ENCODE measurements around the gene DGKI.

The DGKI gene

DNA sequence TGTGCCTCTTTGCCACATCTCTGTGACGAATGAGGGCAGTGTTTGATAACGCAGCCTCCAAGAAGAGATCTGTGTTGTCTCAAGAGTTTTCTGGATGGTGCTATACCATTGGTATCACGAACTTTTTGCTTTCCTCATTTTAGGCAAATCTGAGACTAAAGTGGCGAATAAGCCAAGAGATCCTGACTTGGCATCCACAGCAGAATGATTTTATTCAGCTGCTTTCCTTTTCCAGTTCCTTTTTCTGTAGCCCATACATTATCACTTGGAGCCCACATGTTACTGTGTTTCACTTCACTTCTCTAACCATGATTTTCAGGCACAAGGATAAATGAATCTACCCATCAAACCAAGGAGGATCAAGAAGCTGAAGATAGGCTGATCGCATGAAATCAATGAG, 325.3 kb downstream of the DGKI start:
- DNase-seq: no peak

DNA sequence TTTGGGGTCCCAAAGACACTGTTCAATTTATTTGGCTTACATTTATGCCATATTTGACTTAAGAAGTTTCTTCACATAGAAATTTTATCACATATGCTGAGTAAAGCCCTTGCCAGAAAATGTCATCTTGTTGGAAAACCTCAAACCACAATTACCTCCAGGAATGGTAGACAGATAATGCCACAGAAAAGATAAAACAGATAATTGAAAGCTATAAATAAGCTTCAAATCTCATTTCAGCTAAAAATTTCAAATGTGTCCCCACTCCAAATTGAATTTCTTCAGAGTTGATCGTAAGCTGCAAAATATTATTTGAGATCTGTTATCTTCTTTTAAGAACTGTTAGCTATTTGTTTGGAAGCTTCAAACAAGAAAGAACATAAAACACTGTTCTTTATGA, 326.8 kb downstream of the DGKI start:
- DNase-seq: no peak

DNA sequence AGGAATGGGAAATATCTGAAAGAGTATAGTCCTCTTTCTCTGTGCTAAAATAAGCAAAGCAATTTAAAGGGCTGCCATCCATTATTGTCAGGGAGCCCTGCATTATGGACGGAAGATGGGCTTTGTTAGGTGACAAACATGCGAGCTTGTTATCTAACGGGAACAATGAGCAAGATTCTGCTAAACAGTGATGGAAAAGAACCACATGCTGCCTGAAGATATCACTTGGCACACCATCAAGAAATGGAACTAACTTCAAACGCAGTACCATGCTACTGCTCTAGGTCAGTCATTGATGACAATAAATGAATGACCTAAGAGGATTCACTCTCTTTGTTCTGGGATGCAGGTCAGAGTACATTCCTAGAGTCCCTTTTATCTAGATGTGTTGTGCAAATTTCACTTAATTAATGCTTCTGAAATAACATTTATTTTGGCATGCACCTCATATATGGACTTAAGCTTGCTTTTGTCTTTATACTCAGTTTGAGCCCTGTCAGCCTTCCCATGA, 327.5 kb downstream of the DGKI start:
- no peak for DNase-seq

DNA sequence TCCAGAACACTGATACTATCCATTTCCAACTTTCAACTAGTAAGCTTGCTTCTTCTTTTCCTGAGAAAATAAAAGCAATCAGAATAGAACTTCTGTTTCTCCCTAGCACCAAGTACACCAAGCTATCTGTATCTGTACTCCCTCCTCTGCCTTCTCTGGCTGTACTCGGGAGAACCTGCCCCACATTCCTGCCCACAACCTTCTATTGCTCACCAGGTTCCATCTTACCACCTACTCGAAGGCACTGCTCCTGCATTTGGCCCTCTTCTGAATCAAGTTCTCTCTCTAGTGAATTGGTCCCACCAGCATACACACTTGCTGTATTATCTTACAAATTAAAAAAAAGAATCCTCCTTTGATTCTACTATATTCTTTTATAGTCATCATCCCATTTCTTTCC, 333.7 kb downstream of the DGKI start:
- no peak for DNase-seq

DNA sequence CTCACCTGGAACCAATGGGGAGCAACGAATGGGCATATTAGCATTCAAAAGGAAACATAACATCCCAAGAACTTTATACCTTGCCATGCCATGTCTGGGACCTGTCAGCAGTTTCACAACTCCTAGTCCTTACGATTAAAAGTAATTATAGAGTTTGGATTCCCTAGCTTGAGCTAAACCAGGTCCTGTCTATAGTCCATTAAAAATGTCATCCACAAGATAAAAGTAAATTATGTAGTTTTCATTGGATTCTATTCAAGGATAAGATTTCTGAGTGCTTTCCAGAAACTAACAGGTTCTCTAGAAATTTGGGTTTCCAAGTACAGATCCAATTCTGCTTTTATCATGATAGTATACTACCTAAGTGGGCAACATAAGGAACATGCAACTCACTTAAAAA, 339.7 kb downstream of the DGKI start:
- DNase-seq: no peak

DNA sequence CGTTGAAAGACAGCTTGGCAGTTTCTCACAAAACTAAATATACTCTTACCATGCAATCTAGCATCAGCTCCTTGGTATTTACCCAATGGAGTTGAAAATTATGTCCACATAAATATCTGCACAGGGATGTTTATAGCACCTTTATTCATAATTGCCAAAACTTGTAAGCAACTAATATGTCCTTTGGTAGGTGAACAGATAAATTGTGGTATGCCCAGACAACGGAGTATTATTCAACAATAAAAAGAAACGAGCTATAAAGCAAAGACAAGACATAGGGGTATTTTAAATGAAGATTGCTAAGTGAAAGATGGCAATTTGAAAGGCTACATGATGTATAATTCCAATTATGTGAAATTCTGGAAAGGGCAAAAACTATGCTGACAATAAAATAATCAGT, 340.7 kb downstream of the DGKI start:
- DNase-seq: no peak

DNA sequence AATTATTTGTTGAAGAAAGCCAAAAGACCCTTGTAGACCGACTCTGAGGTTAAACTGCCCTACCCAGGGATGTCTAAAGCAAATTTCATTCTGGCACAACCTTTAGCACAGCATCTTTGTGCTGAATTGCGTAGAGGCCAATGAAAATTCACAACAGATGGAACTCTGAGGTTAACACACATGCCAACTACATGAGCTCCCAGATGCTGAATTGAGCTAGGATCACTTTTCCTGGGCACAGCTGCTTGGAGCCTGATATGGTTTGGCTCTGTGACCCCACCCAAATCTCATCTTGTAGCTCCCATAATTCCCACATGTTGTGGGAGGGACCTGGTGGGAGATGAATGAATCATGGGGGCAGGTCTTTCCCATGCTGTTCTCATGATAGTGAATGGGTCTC, 345.2 kb downstream of the DGKI start:
- DNase-seq: no peak

DNA sequence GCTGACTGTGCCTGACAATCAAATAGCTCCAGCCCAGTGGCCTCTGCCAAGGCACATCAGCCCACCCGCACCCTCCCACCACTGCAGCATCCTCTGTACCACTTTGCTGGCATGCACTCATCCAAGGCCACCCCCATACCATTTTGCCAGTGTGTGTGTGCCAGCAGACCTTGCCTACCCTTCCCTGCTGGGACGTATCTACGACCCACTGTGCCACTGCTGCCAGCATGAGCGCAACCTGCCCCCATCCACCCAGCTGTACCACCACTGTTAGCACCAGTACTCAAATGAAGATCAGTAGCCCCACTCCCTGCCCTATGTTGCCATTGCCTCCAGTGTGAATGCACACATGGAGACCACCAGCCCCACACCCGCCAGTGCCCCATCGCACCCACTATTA, 353.9 kb downstream of the DGKI start:
- DNase-seq: no peak

DNA sequence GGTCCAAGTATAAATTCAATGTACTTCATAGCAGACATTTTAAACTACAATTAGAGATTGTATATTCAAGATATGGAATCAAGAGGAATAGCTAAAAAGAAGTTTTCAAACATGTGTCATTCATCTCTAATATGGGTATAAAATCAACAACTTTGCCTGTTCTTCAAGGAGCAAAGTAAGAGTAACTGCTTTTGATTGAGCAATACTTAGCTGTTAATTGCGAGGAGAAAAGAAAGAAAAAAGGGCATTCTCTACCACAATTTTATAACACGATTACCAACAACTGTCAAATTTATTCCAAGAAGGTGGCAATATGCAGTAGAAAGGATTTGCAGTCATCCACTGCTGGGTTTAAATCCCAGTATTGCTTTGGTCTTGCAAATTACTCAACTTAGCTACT, 356.9 kb downstream of the DGKI start:
- no peak for DNase-seq

DNA sequence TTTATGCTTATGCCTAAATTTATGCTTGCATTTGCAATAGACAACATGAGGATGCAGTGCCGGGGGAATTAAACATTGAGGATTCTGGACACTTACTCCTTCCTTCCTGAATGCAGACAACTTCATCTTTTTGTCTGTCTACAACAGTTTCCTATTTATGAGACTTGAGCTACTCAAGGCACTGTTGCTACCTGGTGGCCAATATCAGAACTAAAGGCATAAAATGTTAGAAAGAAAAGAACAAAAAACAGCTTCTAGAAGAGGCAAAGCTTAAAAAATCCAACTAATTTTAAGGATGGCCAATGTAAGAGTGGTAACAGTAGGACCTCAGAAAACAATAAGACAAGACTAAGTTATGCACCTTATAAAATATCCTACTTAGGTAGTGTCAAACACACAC, 358.7 kb downstream of the DGKI start:
- no peak for DNase-seq

DNA sequence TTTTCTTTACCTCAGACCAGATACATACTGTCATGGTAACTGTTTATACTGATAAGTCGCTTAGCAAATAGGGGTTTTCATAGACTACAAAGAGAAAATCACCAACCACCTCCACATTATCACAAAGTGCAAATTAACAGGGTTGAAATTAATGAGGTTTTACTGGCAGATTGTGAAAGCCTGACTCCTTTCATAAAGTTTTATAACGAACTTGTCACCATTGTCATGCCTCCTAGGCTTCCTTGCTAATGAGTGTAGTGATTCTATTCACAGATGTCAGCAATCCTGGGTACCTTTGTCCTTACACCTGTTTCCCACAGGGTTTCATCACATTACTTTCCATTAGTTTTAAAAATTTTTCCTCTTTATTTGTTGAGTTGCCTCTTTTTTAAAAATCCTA, 361.0 kb downstream of the DGKI start:
- no peak for DNase-seq

DNA sequence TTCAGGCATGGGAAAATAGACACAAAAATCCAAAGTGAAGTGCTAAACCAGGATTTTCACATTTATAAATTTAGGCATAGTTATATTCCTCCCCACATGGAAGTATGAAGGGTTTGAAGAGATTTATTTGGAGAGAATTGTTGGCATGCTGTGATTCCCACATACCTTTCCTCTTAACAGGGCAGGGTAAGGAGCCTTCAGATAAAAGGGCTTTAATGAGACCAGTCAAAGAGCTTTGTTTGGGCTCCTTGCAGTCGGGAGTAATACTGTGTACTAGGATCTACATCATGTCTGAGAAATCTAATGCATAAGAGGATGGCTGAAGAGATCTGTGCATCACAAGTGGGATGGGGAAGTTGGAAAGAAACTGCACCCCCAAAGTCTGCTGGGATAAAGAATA, 362.4 kb downstream of the DGKI start:
- no peak for DNase-seq

DNA sequence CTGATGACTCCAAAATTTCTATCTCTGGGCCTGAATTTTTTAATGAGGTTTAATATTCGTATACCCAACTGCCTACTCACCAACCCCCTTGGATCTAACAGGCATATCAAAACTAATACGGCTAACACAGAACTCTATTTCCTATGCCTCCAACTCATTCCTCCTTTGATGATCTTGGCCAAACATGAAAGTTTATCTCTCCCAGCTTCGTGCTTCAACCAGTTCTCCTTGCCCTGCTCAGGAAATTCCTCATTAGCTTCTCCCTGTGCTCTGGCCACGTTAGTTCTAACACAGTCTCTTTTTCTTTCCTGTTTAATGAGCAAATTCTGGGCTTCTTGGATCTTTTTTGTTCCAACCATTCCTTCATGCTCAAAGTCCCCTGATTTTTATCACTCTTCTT, 364.3 kb downstream of the DGKI start:
- no peak for DNase-seq

DNA sequence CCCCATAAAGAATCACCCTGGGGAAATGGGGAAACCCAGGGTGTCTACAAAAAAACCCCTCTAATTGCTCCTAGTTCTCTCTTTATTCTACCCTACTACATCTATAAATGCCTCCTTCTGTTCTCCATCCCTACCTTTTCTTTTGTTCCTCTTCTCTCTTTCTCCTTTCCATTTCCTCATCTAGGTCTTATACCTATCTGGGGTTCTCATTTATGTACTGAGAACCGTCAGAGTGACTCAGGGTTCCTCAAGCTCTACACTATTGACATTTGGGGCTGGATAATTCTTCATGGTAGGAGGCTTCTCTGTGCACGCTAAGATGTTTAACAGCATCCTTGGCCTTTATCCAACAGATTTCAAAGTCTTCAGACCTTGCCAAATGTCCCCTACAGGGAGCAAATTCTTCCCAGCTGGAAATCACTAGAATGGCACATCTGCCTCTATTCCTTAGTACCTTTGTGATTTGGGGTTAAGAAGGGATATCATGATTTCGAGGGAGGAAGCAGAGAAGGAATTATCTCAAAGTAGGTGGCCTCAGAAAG, 365.9 kb downstream of the DGKI start:
- no peak for DNase-seq

DNA sequence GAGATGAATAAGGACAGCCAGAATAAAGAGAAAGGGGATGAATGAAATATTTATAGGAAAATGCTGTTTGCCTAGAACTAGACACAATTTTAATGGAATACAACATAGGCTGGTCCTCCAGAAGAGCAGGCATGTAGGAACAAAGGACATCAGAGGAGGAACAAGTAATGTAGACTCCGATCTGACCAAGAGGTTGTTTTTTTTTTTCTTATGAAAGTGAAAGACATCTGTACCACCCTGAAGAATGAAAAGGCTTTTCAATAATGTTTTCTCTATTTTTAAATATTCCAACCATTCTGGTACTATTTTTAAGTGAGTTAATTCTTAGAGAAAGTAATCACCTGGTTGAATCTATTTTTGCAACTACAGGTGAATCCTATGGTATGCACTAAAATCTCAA, 366.4 kb downstream of the DGKI start:
- no peak for DNase-seq

DNA sequence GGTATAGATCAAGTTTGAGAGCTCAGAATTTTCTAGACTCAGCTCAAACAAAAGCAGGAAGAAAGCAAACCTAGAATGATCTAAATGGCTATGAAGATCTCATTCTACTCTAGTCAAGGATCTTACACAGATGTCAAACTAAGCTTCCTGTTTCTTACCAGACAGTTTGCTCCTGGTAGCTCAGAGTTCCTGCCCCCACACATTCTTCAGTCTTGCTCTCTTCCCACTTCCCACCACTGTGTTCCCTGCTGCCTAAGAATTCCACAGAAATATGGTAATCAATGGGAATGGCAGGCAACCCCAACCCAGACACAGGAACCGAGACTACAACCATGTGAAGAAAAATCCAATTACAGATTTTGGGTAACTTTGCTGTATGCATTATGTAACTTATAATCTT, 369.8 kb downstream of the DGKI start:
- DNase-seq: no peak

DNA sequence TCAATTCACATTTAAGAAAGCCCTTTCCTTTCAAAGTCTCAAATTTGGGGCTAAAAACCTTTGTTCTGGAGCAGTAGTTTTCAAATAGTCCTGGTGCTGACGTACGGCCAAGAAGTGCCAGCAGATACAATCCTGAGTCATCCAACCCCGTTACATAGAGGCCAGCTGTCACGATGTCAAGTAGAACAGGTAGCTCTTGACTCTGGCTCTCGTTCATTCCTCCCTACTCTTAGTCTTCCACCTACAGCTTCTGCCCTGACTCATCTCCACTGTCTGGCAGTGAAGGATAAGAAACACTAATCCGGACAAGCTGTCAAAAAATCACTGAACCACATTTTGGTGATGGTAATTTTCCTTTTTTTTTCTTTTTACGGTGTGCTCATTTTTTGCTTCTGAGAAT, 370.8 kb downstream of the DGKI start:
- DNase-seq: no peak

DNA sequence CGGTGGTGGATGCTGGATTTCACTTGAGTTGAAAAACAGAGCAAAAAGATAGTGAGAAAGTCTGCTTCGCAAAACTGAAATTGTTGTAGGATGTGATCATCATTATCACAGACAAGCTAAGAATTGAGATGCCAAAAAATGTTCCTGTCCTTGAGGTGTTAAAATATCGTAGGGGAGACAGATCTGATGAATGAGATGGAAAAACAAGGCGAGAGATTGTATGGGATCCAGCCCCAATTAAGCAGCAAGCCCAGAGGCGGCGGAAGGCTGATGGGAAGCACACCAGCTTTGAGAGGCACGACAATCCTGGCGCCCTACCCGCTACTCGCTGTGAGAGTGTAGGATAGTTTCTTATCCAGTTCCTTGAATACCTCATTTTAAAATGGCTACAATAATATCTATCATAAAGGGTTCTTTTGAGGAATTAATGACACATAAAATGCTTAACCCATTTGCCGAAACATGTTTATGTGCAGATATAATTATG, 372.2 kb downstream of the DGKI start:
- DNase-seq: no peak

DNA sequence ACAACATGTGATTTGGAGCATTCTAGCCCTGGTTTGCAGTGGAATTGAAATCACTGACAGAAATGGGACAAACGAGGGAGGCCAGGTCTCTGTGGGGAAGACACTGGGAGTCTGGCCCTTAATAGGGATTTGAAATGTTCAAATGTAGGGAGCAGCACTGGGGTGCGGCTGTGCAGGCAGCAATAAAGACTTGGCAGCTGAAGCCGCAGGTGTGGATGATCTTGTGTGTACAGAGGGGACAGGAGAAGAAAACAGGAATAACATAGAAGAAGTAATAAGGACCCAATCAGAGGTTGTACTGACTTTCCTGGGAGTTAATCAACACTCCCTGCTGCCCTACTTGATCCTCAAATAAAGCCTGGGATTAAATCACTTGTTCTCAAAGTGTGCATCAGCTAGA, 375.6 kb downstream of the DGKI start:
- DNase-seq: no peak

DNA sequence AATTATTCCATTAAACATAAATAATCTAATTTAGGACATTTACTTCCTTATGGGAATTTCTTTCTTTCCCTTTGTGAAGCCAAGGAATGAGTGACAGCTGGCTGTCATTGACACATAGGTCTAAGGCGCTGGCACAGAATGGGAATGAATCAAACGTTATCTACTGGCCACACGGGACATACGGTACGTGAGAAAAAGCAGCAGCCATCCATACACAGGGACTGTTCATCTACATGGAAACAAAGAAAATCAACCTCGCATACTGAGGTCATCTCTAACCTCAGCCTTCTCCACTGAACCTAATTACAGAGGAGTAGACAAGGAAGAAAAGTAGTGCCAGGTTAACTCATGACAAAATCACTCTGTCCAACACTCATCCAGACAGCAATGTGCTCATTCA, 376.9 kb downstream of the DGKI start:
- no peak for DNase-seq

DNA sequence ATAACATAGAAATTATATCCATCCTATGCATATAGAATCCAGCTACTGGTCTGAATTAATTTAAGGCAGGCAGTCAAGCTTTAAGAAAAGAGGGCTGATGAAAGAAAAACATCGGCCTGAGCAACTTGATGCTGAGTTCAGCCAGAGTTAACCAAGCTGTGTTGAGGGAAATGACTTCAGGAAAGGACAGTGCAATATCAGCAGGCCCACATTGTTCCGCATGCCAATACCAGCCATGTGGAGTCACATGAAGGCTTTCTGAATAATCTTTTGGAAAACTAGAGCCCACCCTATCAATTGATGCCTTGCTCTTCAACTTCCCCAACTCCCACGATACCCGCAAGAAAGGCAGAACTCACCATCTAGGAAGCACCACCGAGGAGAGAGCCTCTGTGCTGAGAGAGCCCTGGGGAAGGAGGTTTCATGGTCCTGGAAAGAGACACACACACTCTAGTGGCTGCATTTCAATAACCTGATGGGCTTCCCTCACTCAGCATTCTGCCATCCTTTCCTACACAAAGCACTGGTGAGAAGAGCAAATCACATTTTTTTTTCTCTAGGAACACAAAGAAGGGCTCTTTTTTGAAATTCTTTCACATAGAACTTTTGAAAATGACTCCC, 377.5 kb downstream of the DGKI start:
- peak; percentile 66 for DNase-seq

DNA sequence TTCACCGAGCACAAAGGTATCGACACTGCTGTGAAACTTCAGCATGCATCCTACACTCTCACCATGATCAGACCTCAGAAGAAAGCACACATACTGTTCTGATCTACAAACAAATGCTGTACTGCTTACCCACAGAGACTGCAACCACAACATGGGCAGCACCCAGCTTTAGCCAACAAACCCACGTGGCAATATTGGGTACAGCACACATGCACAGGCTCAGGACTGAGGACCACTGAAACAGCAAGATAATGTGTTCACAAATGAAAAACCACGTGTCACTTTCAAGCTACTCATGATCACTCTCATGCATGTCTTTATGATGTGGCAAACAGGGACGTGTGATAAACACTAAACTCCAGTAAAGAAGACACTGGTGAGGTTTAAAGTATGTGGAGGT, 383.9 kb downstream of the DGKI start:
- no peak for DNase-seq

DNA sequence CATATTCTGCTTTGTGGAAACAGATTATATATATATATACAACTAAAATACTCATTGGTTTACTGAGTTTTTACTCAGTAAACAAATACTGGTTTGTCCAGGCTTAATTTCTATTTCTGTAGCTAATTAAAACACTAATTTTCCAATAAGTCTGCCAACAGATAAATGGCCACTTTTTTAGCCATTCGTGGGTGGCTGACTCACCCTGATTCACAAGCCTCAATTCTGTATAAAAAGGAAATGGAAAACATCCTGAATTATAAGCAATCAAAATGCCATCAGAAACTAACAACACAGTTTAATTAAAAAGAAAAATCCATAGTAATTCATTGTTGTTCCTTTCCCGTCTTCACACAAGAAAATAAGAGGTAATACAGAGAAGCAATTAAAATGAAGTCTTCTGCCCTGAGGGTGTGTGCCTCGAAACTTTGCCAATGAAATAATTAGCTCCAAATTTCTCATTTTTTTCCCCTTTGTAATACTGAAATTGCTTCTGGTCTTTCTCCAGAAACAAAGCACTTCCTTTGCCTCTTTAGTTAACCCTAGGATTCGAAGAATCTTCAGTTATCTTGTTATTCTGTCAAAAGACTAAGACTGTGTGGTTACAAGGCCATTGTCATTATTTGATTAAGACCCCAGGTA, 384.6 kb downstream of the DGKI start:
- DNase-seq: no peak

DNA sequence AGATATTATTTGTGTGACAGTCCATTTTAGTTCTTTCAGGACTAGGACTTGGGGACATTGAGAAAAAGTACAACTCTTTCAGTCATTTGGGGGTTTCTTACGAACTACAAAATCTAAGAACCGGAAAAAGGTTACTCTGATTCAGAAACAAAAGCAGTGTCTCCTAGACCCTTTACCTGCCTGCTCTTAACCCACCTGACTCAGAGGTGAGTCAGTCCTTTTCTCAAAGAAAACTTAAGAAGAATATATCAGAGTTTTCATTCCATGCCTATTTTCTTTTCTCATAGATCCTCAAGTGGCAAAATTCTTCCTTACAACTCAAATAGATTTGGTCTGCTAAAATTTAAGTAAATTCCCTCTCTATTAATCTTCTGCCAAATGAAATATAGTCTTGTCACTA, 388.4 kb downstream of the DGKI start:
- no peak for DNase-seq

DNA sequence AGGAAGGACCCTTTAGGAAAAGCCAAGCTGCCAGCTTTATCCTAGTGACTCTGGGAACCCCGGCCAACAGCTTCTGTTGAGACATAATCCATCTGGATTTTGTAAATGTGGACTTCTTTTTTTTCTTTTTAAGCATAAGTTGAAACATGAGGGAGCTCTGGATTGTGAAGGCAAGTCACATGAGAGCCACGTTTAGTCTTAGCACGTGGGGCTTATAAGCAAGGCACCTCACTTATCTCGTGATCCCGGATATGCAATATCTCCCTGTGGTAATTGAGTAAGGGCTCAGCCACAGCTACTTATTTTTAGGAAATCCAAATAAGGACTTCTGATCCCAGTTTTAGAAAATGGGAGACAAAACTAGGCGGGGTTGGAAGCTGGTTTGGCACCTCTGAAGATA, 392.0 kb downstream of the DGKI start:
- no peak for DNase-seq

Data from NCI-H526 treated with DMSO at 0.1 percent for 48 hours (cell line).